Tibial nerve (tissue), 4 donors: Measurements from ENCODE around the gene GPX8.

Experiments used
- EP300 ChIP-seq, 2 donors: sonication (generic); formaldehyde crosslinking; IDR thresholded peaks; one replicate each; pipeline ENCODE4 v1.6.1; 2017; ENCODE audit warnings: antibody characterized with exemption in 2 of 2, mild to moderate bottlenecking in 1 of 2
- POLR2A ChIP-seq, 2 donors: fragments of 450-650 bp; IDR thresholded peaks; one replicate each; pipeline ENCODE4 v1.6.1; 2017; ENCODE audit warnings: antibody characterized with exemption in 2 of 2, mild to moderate bottlenecking in 2 of 2, moderate library complexity in 2 of 2
- TF ChIP-seq, protein P1 (sequence below), 5 experiments: fragments of 200-600 bp in 3 of 5; fragments of 450-650 bp in 2 of 5; sonication (generic) in 3 of 5; IDR thresholded peaks; one replicate each; pipeline ENCODE4 v1.5.1; 2016 to 2019; ENCODE audit warnings: antibody characterized with exemption in 5 of 5, mild to moderate bottlenecking in 3 of 5, moderate library complexity in 2 of 5

DNA sequence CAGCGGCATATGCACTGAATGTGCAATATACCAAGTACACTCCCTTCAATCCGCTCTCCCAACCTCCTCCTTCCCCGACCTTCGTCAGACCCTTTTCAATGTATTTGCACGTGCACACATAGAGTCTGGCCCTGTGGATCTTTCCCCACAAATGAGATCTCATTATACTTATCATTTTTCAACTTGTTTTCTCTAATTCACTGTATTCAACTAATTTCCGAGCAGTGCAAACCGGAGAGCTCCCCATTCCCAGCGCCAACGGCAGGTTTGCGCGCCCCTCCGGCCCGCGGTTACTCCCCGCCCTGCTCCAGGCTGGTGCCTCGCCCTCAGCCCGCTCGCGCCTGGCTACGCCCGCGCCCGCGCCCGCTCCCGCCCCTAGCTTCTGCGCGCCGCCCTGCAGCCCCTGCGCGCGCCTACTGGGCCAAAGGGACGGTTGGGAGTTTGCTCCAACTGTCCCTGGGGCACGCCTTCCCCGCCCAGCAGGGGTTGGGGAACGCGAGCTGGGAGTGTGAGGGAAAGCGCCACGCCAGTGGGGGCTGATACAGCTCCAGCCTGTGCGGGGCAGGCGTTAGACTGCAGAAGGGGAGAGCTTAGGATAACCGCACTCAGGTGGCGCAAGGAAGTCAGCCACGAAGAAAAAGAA is 16.3 kb downstream of the GPX8 start:
- no peak for TF ChIP-seq POLR2A (IDR thresholded peaks at IDR 0.05)
- TF ChIP-seq, protein P1, sequence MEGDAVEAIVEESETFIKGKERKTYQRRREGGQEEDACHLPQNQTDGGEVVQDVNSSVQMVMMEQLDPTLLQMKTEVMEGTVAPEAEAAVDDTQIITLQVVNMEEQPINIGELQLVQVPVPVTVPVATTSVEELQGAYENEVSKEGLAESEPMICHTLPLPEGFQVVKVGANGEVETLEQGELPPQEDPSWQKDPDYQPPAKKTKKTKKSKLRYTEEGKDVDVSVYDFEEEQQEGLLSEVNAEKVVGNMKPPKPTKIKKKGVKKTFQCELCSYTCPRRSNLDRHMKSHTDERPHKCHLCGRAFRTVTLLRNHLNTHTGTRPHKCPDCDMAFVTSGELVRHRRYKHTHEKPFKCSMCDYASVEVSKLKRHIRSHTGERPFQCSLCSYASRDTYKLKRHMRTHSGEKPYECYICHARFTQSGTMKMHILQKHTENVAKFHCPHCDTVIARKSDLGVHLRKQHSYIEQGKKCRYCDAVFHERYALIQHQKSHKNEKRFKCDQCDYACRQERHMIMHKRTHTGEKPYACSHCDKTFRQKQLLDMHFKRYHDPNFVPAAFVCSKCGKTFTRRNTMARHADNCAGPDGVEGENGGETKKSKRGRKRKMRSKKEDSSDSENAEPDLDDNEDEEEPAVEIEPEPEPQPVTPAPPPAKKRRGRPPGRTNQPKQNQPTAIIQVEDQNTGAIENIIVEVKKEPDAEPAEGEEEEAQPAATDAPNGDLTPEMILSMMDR (IDR thresholded peaks at IDR 0.05): peak in 4 of 5 experiments; percentile 34 to 43 (median 41)
- no peak for TF ChIP-seq EP300 (IDR thresholded peaks at IDR 0.05)
